DMS53 treated with DMSO at 0.1 percent for 48 hours (cell line): Measurements from ENCODE around the gene ORMDL3.
"Not testable (repeated sequence)": the region's sequence is repeated elsewhere in the genome, so short reads cannot be mapped to it uniquely, and the experiment has no call there.

Source experiments
- DNase-seq: peaks from one replicate; lab custom pipeline; 2025; ENCODE audit not compliant: unreplicated experiment; lab: John Stamatoyannopoulos, UW

Gene ORMDL3

GRCh38 chr17:39950871-39951348 is 23.5 kb upstream of the ORMDL3 start:
- DNase-seq: no peak

GRCh38 chr17:39949028-39949427 is 21.6 kb upstream of the ORMDL3 start:
- no peak for DNase-seq

GRCh38 chr17:39948489-39948828 is 21.1 kb upstream of the ORMDL3 start:
- DNase-seq: not testable (repeated sequence)

- no peak for DNase-seq
Measured at GRCh38 chr17:39946551-39947330, 19.3 kb upstream of the ORMDL3 start.

GRCh38 chr17:39944393-39944711 is 17.0 kb upstream of the ORMDL3 start:
- DNase-seq: no peak

GRCh38 chr17:39943702-39944392 is 16.4 kb upstream of the ORMDL3 start:
- no peak for DNase-seq

GRCh38 chr17:39939588-39940419 is 12.4 kb upstream of the ORMDL3 start:
- DNase-seq: no peak

- DNase-seq: no peak
Measured at GRCh38 chr17:39939106-39939505, 11.7 kb upstream of the ORMDL3 start.

- no peak for DNase-seq
Measured at GRCh38 chr17:39938140-39938869, 10.9 kb upstream of the ORMDL3 start.

GRCh38 chr17:39937447-39937846 is 10.0 kb upstream of the ORMDL3 start:
- no peak for DNase-seq

GRCh38 chr17:39935909-39936308 is 8.5 kb upstream of the ORMDL3 start:
- DNase-seq: no peak

GRCh38 chr17:39934324-39934723 is 6.9 kb upstream of the ORMDL3 start:
- DNase-seq: no peak

- DNase-seq: no peak
Measured at GRCh38 chr17:39933912-39934311, 6.5 kb upstream of the ORMDL3 start.

GRCh38 chr17:39929646-39930407 is 2.4 kb upstream of the ORMDL3 start:
- DNase-seq: no peak

GRCh38 chr17:39928858-39929645 is 1.7 kb upstream of the ORMDL3 start:
- no peak for DNase-seq

- no peak for DNase-seq
Measured at GRCh38 chr17:39927929-39928857, 792 bp upstream of the ORMDL3 start.

GRCh38 chr17:39926588-39927100 is 757 bp downstream of the ORMDL3 start:
- no peak for DNase-seq

GRCh38 chr17:39926135-39926587 is 1.2 kb downstream of the ORMDL3 start:
- no peak for DNase-seq
